Measurements from ENCODE around the gene NAA50. TPM values are rescaled to one million over a fixed set of nuclear protein-coding genes. Genes with fewer than 3 reads are reported as not detected.

Gene NAA50
- total and polyA plus RNA-seq, 2 of the 13 experiments (the other 11 are each of a cell fraction or from before 2014, with no cell fraction given) = 30.2 to 233 TPM

DNA sequence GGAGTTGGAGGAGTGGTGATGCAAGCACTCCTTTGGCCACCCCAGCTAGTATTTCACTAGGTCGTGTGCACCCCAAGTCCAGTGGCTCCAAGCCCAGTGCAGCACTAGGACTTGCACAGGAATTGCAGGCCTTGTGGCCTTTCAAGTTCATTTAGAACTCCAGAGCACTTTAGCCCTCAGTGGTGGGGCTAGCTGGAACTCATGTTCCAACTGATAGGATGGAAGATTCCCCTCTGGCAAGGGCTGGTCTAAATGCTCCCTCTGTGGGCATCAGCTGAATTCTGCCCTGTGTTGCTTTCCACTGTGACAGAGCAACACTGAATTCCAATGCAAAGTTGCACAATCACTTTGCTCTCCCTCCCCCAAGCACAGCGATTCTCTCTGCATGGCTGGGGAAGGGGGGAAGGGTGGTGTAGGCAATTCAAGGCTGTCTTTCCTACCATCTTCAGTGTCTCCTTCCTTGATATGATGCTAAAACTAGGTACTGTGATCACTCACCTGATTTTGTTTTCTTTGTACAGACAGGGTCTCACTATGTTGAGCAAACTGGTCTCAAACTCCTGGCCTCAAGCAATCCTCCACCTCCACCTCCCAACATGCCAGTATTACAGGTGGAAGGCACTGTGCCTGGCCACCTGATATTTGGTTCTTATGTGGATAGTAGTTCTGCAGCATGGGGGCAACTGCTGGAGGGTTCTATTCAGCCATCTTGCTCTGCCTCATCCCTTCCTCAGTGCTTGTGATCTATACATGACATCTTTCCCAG, 59.9 kb downstream of the NAA50 start (continued):
- TF ChIP-seq GLI4 (CRISPR knock-in tag; IDR thresholded peaks at IDR 0.05; ENCODE audit: borderline replicate concordance) (no peak), ZNF672 (CRISPR knock-in tag; IDR thresholded peaks at IDR 0.05) (no peak), SRY (CRISPR knock-in tag; IDR thresholded peaks at IDR 0.05) (no peak), CREB1 (IDR thresholded peaks at IDR 0.05) (no peak), CREB1 (CRISPR knock-in tag; IDR thresholded peaks at IDR 0.05) (0 out of 2 replicates have a peak, but pooled peaks have one; percentile 25), SNAI1 (CRISPR knock-in tag; IDR thresholded peaks at IDR 0.05; ENCODE audit: borderline replicate concordance) (no peak), KDM1A (CRISPR knock-in tag; IDR thresholded peaks at IDR 0.05) (peak; percentile 84; the same call in 1 of the 2 replicates), IRF2 (CRISPR knock-in tag; IDR thresholded peaks at IDR 0.05) (peak; percentile 71; the same call in 1 of the 2 replicates), ZNF263 (CRISPR knock-in tag; IDR thresholded peaks at IDR 0.05) (no peak), ZNF777 (CRISPR knock-in tag; IDR thresholded peaks at IDR 0.05) (no peak), ZNF547 (CRISPR knock-in tag; IDR thresholded peaks at IDR 0.05) (no peak), ZNF510 (CRISPR knock-in tag; IDR thresholded peaks at IDR 0.05; ENCODE audit: low read depth) (peak; percentile 36; the same call in 1 of the 2 replicates), SMARCC2 (IDR thresholded peaks at IDR 0.05) (no peak), SRSF9 (IDR thresholded peaks at IDR 0.05; ENCODE audit: borderline replicate concordance, insufficient read depth, low read depth, low read length, poor library complexity, severe bottlenecking) (no peak), ZZZ3 (CRISPR knock-in tag; IDR thresholded peaks at IDR 0.05; ENCODE audit: borderline replicate concordance) (no peak), CENPX (CRISPR knock-in tag; IDR thresholded peaks at IDR 0.05) (no peak), EED (CRISPR knock-in tag; IDR thresholded peaks at IDR 0.05) (no peak), ZNF75D (CRISPR knock-in tag; IDR thresholded peaks at IDR 0.05; ENCODE audit: borderline replicate concordance) (no peak), ZSCAN22 (CRISPR knock-in tag; IDR thresholded peaks at IDR 0.05) (no peak), CEBPB (IDR thresholded peaks at IDR 0.05; ENCODE audit: borderline replicate concordance, low read depth, low read length) (peak; percentile 98), ZFP36 (IDR thresholded peaks at IDR 0.05; ENCODE audit: borderline replicate concordance, low read depth, low read length, partially characterized antibody) (no peak), ZNF251 (CRISPR knock-in tag; IDR thresholded peaks at IDR 0.05) (no peak), ZMYM4 (CRISPR knock-in tag; IDR thresholded peaks at IDR 0.05) (peak; percentile 56; the same call in 1 of the 2 replicates)
- TF ChIP-seq, protein P1, sequence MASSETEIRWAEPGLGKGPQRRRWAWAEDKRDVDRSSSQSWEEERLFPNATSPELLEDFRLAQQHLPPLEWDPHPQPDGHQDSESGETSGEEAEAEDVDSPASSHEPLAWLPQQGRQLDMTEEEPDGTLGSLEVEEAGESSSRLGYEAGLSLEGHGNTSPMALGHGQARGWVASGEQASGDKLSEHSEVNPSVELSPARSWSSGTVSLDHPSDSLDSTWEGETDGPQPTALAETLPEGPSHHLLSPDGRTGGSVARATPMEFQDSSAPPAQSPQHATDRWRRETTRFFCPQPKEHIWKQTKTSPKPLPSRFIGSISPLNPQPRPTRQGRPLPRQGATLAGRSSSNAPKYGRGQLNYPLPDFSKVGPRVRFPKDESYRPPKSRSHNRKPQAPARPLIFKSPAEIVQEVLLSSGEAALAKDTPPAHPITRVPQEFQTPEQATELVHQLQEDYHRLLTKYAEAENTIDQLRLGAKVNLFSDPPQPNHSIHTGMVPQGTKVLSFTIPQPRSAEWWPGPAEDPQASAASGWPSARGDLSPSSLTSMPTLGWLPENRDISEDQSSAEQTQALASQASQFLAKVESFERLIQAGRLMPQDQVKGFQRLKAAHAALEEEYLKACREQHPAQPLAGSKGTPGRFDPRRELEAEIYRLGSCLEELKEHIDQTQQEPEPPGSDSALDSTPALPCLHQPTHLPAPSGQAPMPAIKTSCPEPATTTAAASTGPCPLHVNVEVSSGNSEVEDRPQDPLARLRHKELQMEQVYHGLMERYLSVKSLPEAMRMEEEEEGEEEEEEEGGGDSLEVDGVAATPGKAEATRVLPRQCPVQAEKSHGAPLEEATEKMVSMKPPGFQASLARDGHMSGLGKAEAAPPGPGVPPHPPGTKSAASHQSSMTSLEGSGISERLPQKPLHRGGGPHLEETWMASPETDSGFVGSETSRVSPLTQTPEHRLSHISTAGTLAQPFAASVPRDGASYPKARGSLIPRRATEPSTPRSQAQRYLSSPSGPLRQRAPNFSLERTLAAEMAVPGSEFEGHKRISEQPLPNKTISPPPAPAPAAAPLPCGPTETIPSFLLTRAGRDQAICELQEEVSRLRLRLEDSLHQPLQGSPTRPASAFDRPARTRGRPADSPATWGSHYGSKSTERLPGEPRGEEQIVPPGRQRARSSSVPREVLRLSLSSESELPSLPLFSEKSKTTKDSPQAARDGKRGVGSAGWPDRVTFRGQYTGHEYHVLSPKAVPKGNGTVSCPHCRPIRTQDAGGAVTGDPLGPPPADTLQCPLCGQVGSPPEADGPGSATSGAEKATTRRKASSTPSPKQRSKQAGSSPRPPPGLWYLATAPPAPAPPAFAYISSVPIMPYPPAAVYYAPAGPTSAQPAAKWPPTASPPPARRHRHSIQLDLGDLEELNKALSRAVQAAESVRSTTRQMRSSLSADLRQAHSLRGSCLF (CRISPR knock-in tag; IDR thresholded peaks at IDR 0.05; ENCODE audit: borderline replicate concordance) = no peak
- TF ChIP-seq, protein P2, sequence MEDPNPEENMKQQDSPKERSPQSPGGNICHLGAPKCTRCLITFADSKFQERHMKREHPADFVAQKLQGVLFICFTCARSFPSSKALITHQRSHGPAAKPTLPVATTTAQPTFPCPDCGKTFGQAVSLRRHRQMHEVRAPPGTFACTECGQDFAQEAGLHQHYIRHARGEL (CRISPR knock-in tag; IDR thresholded peaks at IDR 0.05) = no peak
- TF ChIP-seq, protein P3, sequence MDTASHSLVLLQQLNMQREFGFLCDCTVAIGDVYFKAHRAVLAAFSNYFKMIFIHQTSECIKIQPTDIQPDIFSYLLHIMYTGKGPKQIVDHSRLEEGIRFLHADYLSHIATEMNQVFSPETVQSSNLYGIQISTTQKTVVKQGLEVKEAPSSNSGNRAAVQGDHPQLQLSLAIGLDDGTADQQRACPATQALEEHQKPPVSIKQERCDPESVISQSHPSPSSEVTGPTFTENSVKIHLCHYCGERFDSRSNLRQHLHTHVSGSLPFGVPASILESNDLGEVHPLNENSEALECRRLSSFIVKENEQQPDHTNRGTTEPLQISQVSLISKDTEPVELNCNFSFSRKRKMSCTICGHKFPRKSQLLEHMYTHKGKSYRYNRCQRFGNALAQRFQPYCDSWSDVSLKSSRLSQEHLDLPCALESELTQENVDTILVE (CRISPR knock-in tag; IDR thresholded peaks at IDR 0.05) = no peak

Measured in HepG2 (cell line).